ENCODE results near the gene DDX23. TPM values are rescaled to one million over a fixed set of nuclear protein-coding genes. Genes with fewer than 3 reads are reported as not detected.

The DDX23 gene
- total RNA-seq, 6 experiments from 2014 or later = 24.4 to 39.6 (median 31.8) TPM

- no peaks in the 10 kb centered on the region for H3K27me3 ChIP-seq
- intact Hi-C loops (cut with DNase I) = no loop called here
- H3K4me3 ChIP-seq = no peak overlapping the region
- DNase-seq = peak in 1 of 3 donors; percentile 40
- peak overlapping the region; percentile 68 to 80 (median 80) for H3K27ac ChIP-seq
- TF ChIP-seq POLR2A (IDR thresholded peaks at IDR 0.05) = no peak
- TF ChIP-seq CTCF (IDR thresholded peaks at IDR 0.05) = no peak
- H3K4me1 ChIP-seq = peaks cover 0 to 57% (median 25%) of the 10 kb centered on the region in 4 donors
- H3K9me3 ChIP-seq = no peaks in the 10 kb centered on the region
- 16% methylated on average over 9 of the region's 10 CpGs for WGBS (ENCODE audit: insufficient coverage, low coverage, low lambda C conversion rate, missing lambda C conversion rate)
- no peaks in the 10 kb centered on the region for H3K36me3 ChIP-seq
- peak in 3 of 4 donors; percentile 8 to 44 (median 42) for ATAC-seq
Observed at GRCh38 chr12:48882315-48882687, 30.3 kb upstream of the DDX23 start.

- DNase-seq = peak in 1 of 3 donors; percentile 4
- intact Hi-C loops (cut with DNase I) = no loop called here
- Histone ChIP-seq H3K4me1 (peaks cover 0 to 57% (median 25%) of the 10 kb centered on the region in 4 donors), H3K36me3 (no peaks in the 10 kb centered on the region), H3K27ac (peak overlapping the region; percentile 68 to 80 (median 80)), H3K4me3 (no peak overlapping the region), H3K9me3 (no peaks in the 10 kb centered on the region), H3K27me3 (no peaks in the 10 kb centered on the region)
- 52% methylated on average over 9 of the region's 9 CpGs for WGBS (ENCODE audit: insufficient coverage, low coverage, low lambda C conversion rate, missing lambda C conversion rate)
- TF ChIP-seq POLR2A (IDR thresholded peaks at IDR 0.05) (no peak), CTCF (IDR thresholded peaks at IDR 0.05) (no peak)
- no peak for ATAC-seq
Observed at GRCh38 chr12:48881686-48882314, 29.8 kb upstream of the DDX23 start.

GRCh38 chr12:48880647-48881046 lies 28.7 kb upstream of the DDX23 start:
- peaks cover 0 to 54% (median 25%) of the 10 kb centered on the region in 4 donors for H3K4me1 ChIP-seq
- H3K9me3 ChIP-seq = no peaks in the 10 kb centered on the region
- no peaks in the 10 kb centered on the region for H3K27me3 ChIP-seq
- no peak for TF ChIP-seq CTCF (IDR thresholded peaks at IDR 0.05)
- no peak for TF ChIP-seq POLR2A (IDR thresholded peaks at IDR 0.05)
- no peak for ATAC-seq
- no peak overlapping the region for H3K4me3 ChIP-seq
- no peak for DNase-seq
- H3K36me3 ChIP-seq = no peaks in the 10 kb centered on the region
- WGBS (ENCODE audit: insufficient coverage, low coverage, low lambda C conversion rate, missing lambda C conversion rate) = 61% methylated on average over 9 of the region's 9 CpGs
- no peak overlapping the region for H3K27ac ChIP-seq
- intact Hi-C loops (cut with DNase I) = no loop called here

- ATAC-seq (peak; percentile 60 to 86 (median 81)), DNase-seq (peak in 2 of 3 donors; percentile 60 to 80)
- intact Hi-C loops (cut with DNase I) = no loop called here
- Histone ChIP-seq H3K27ac (peak overlapping the region in 2 of 3 donors; percentile 47 to 76), H3K4me3 (no peak overlapping the region), H3K27me3 (no peaks in the 10 kb centered on the region), H3K9me3 (no peaks in the 10 kb centered on the region), H3K4me1 (peaks cover 0 to 47% (median 21%) of the 10 kb centered on the region in 4 donors), H3K36me3 (no peaks in the 10 kb centered on the region)
- 48% methylated on average over 2 of the region's 2 CpGs for WGBS (ENCODE audit: insufficient coverage, low coverage, low lambda C conversion rate, missing lambda C conversion rate)
- TF ChIP-seq CTCF (IDR thresholded peaks at IDR 0.05) (no peak), POLR2A (IDR thresholded peaks at IDR 0.05) (no peak)
Observed at GRCh38 chr12:48878548-48878947, 26.6 kb upstream of the DDX23 start.

Data from right lobe of liver (tissue), 6 donors.